ENCODE results near the gene MICAL3.

- TF ChIP-seq CTCF (IDR thresholded peaks at IDR 0.05) = no peak
- TF ChIP-seq POLR2A (IDR thresholded peaks at IDR 0.05) = no peak
These were observed 145.4 kb downstream of the MICAL3 start for GRCh38 chr22:17878941-17879340.

Data from testis (tissue), 2 donors.